HG02973 (cell line): Measurements from ENCODE around the gene AKAP3.

Source experiments
- ATAC-seq: cut with Tn5 transposase; IDR thresholded peaks from one replicate; pipeline ENCODE4 v1.9.1; 2021; ENCODE audit warnings: moderate library complexity; ENCODE audit not compliant: unreplicated experiment

Gene AKAP3

DNA sequence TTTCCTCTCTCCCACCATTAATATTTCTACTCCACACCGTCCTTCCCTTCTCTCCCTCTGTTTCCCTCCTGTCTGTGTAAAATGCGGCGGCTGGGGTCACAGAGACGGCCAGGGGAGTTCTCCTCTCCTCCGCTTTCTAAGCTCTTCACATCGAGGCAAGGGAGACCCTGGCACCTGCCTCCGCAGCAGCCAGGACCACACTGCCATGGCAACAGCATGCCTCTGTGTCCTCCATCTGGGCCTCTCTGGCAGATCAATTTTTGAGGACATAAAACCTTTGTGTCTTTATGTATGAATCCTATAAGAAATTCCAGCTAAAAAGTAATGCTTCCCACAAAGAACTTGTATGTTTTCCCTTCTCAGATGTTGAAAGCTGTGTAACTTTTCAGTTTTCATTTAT is 45.4 kb downstream of the AKAP3 start:
- no peak for ATAC-seq

DNA sequence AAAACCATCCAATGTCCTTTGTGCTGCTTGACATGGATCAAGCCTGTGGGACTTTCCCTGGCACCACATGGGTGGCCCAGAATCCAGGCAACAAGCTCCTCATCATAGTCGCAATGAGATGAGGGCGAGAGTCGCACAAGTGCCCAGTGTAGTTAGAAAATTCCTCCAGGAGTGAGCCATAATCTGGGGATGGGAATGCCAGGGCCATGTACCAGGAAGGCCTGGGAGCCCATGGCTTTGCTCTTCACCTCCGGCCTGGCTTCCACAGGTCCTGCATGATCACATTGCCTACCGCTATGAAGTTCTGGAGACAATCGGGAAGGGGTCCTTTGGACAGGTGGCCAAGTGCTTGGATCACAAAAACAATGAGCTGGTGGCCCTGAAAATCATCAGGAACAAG is 53.0 kb downstream of the AKAP3 start:
- ATAC-seq = no peak

DNA sequence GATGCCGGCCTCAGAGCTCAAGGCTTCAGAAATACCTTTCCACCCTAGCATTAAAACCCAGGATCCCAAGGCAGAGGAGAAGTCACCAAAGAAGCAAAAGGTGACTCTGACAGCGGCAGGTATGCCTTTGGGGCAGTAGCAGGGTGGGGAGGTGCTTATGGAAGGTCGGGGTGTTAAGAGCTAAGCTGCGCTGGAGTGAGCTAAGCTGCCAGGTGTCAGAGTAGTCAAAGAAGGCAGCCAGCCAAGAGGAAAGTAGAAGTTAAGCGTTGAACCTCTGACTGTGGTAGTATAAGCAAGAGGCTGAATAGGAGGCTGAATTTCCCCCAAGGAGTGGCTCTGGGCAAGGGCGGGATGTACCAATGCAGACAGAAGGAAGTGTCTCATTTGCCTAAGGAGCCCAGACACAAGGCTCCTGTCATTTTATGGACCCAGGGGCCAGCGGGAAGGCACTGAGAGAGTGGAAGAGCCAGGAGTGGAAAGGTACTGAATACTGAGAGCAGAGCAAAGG is 57.6 kb downstream of the AKAP3 start:
- no peak for ATAC-seq

- ATAC-seq = no peak
Observed at GRCh38 chr12:4589941-4590340, 58.9 kb downstream of the AKAP3 start.

DNA sequence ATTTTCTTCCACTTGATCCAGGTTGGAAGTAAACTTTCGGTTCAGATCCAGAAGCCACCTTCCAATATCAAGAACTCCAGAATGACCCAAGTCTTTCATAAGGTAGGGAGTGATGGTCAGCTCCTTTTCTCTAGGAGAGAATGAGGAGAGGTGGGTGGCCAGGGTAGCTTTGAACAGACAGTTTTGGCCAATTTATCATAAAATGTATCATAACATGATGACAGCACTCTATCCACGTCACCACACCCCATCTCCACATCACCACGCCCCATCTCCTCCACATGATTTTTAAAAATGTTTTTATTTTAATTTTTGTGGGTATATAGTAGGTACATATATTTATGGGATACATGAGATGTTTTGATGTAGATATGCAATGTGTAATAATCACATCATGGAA is 59.9 kb downstream of the AKAP3 start:
- ATAC-seq = no peak

GRCh38 chr12:4587108-4587507 is 61.7 kb downstream of the AKAP3 start:
- no peak for ATAC-seq

DNA sequence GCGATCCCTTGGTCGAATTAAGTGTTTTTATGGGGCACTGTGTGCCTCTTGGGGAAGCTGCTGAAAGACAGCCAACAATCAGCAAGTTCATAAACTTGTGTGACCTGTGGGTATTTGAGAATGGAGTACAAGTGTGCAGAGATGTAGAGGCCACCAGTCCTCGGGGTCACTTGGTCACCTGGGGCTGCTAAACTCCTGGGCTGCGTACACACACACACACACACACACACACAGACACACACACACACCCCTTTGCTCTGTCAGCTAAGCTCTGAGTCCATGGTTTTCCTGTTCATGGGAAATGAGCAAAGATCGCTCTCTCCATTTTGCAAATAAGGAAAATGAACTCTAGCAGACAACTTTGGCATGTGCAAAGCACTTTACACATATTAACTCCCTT is 62.4 kb downstream of the AKAP3 start:
- ATAC-seq = no peak

GRCh38 chr12:4584896-4585295 is 64.0 kb downstream of the AKAP3 start:
- ATAC-seq = no peak

DNA sequence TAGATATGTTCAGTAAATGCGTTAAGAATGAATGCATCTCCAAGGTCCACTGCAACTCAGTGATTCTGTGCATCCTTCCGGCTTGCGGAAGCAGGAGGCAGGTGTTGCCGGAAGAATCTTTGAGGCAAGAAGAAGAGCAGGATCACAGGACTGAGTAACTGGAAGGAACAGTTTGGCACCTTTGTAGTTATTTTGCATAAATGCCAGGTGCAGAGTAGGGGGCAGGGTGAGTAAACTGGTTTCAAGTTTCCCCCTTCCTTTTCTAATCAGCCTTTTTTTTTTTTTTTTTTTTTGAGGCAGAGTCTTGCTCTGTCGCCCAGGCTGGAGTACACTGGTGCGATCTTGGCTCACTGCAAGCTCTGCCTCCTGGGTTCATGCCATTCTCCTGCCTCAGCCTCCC is 64.6 kb downstream of the AKAP3 start:
- no peak for ATAC-seq

DNA sequence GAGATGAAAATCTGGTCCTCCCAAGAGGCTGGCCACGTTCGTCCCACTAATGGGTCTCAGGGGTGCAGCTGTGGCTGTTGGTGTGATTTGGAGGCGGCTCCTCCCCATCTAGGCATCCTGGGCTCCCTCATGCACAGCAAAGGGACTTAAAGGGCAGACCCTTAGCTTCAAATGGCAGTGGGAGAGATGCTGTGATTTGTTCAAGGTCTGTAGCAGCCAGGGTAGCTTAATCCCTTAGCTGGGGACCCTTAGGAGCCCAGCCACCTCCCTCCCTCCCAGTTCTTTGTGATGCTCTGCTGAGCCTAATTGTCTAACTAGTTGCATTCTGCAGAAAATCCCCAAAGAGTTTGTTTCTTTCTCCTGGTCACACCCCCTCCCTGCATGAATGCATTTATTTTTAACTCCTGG is 68.6 kb downstream of the AKAP3 start:
- no peak for ATAC-seq

DNA sequence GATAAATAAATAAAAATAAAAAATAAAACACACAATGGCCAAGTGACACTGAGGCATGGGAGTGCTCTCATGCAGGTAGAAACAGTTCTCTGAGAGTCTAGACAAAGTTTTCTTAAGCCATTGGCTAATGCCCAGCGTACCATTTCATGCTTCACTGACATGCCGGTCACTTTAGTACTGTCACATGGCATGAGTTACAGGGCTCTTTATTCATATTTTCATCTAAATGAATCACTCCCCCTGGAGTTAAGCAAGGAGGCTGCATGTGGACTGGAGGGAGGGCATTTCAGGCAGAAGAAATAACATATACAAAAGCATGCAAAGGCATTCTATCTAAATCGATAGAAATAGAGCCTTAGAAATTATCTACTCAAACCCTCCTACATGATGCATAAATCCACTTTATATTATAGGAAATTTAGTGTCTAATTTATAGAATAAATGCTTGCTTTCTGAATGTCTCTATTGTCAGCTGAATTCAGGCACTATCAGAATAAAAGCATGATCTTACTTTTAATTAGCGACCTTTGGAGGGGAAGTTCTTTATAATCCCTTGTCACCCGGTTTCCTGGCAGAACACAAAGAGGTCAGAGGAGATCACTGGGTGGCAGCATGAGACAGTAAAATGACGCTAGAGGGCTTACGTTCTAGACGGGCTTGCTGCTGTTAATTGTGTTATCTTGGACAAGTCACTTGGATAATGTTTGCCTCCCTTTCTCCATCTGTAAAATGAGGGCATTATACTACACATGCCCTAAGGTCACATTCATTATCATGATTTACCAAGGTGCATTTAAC is 69.3 kb downstream of the AKAP3 start:
- no peak for ATAC-seq

GRCh38 chr12:4572680-4573079 is 76.2 kb downstream of the AKAP3 start:
- no peak for ATAC-seq

DNA sequence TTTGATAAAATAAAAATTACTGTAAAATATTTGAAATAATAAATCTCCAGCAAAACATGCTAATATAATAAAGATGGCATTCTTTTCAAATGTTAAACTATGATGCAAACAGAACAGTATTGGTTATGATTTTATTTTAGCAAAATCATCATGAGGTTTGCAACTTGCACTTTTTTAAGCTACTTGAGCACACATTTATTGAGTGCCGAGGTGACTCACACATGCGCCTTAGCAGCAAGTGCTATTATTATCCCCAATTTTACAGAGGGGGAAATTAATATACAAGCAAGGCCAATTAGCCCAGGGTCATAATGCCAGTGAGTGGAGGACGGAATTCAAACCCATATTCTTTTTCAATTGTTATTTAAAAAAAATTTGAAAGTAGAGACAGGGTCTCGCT is 79.6 kb downstream of the AKAP3 start:
- no peak for ATAC-seq

- ATAC-seq = no peak
Observed at GRCh38 chr12:4567073-4567881, 81.6 kb downstream of the AKAP3 start.

GRCh38 chr12:4566474-4566873 is 82.4 kb downstream of the AKAP3 start:
- ATAC-seq = no peak
